Breast epithelium (tissue), 4 donors: ENCODE data around the gene HTRA3. TPM values are rescaled to one million over a fixed set of nuclear protein-coding genes. Genes with fewer than 3 reads are reported as not detected.

Experiments
- DNase-seq, 2 donors: peaks; one replicate each; pipeline ENCODE4 v3.0.0-alpha.2; 2019; ENCODE audit warnings: low spot score in 2 of 2
- H3K27ac ChIP-seq, 2 donors: fragments of 200-600 bp; sonication (generic) in 1 of 2; one replicate each; pipeline ENCODE4 v1.5.1; 2016 to 2019; ENCODE audit warnings: mild to moderate bottlenecking in 1 of 2
- H3K27me3 ChIP-seq, 2 donors: fragments of 200-600 bp; sonication (generic) in 1 of 2; one replicate each; pipeline versions ENCODE4 v1.5.1 to v1.6.0; 2017 to 2019; ENCODE audit warnings: control low read depth in 1 of 2, mild to moderate bottlenecking in 1 of 2
- H3K36me3 ChIP-seq: fragments of 200-600 bp; one replicate; pipeline ENCODE4 v1.5.1; 2019
- H3K4me1 ChIP-seq, 2 donors: fragments of 200-600 bp; sonication (generic); one replicate each; pipeline ENCODE4 v1.5.1; 2016 to 2019; ENCODE audit warnings: control low read depth in 1 of 2
- H3K4me3 ChIP-seq, 3 donors: fragments of 200-600 bp; sonication (generic); 1 replicate in 2 of 3; 2 replicates in 1 of 3; pipeline ENCODE4 v1.5.1; 2016 to 2019; ENCODE audit warnings: mild to moderate bottlenecking in 3 of 3, moderate library complexity in 2 of 3
- H3K9me3 ChIP-seq, 2 donors: fragments of 200-600 bp; sonication (generic) in 1 of 2; one replicate each; pipeline ENCODE4 v1.5.1; 2016 to 2019; ENCODE audit warnings: control low read depth in 1 of 2
- POLR2A ChIP-seq: fragments of 450-650 bp; IDR thresholded peaks from one replicate; pipeline ENCODE4 v1.6.1; 2016; ENCODE audit warnings: antibody characterized with exemption, mild to moderate bottlenecking, moderate library complexity
- POLR2AphosphoS5 ChIP-seq, 3 donors: sonication (generic); formaldehyde crosslinking; IDR thresholded peaks; one replicate each; pipeline ENCODE4 v1.6.1; 2017; ENCODE audit warnings: antibody characterized with exemption in 3 of 3
- intact Hi-C: fragments of 100-400 bp; cut with DNase I; formaldehyde crosslinking; loops from one replicate; pipeline ENCODE4 v1.15.1; 2023; ENCODE audit warnings: low total_unique reads
- total RNA-seq, 3 donors: library from RNA; depleted of rRNA; stranded (reverse); fragments of >200 nt; gene quantifications; one replicate each; pipeline ENCODE4 v1.1.0, GENCODE V29; 2016
- TF ChIP-seq, protein P1 (sequence below), 3 donors: fragments of 450-650 bp; IDR thresholded peaks; one replicate each; pipeline ENCODE4 v1.5.1; 2016 to 2017; ENCODE audit warnings: antibody characterized with exemption in 3 of 3, mild to moderate bottlenecking in 3 of 3, moderate library complexity in 3 of 3

HTRA3 gene
- total RNA-seq, 3 donors from 2014 or later = 8.5 to 53.9 (median 19.7) TPM

DNA sequence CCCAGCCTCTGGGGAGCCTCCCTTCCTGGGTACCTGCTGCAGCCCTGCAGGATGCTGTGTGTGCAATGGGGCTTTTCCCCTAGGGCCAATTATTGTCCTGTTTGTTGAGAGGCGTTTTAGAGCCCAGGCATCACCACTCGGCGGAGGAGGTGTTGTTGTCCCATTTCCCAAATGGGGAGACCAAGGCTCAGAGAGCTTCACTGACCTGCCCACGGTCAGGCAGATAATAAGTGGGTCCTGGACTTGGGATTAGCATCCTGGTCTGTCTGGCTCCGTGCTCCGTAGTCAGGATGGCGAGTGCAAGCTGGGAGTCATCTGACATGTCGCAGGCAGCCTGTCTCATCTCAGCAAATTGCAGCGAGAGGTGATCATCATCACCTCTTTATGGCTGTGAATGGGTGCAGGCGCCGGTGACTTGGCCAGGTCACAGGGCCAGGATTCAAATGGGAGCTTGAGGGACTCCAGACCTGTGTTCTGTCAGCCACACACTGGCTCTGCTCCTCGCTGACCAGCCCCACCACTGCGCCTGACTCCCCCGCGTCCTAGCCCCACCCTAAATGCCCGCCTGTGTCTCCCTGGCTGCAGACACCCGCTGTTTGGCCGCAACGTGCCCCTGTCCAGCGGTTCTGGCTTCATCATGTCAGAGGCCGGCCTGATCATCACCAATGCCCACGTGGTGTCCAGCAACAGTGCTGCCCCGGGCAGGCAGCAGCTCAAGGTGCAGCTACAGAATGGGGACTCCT is 16.6 kb downstream of the HTRA3 start:
- DNase-seq = no peak
- no peaks in the 10 kb centered on the region for H3K9me3 ChIP-seq
- H3K36me3 ChIP-seq = no peaks in the 10 kb centered on the region
- TF ChIP-seq POLR2A = no peak
- TF ChIP-seq, protein P1, sequence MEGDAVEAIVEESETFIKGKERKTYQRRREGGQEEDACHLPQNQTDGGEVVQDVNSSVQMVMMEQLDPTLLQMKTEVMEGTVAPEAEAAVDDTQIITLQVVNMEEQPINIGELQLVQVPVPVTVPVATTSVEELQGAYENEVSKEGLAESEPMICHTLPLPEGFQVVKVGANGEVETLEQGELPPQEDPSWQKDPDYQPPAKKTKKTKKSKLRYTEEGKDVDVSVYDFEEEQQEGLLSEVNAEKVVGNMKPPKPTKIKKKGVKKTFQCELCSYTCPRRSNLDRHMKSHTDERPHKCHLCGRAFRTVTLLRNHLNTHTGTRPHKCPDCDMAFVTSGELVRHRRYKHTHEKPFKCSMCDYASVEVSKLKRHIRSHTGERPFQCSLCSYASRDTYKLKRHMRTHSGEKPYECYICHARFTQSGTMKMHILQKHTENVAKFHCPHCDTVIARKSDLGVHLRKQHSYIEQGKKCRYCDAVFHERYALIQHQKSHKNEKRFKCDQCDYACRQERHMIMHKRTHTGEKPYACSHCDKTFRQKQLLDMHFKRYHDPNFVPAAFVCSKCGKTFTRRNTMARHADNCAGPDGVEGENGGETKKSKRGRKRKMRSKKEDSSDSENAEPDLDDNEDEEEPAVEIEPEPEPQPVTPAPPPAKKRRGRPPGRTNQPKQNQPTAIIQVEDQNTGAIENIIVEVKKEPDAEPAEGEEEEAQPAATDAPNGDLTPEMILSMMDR (IDR thresholded peaks at IDR 0.05) = no peak
- TF ChIP-seq POLR2AphosphoS5 (IDR thresholded peaks at IDR 0.05) = no peak
- no peaks in the 10 kb centered on the region for H3K27me3 ChIP-seq
- no peak overlapping the region for H3K4me3 ChIP-seq
- H3K27ac ChIP-seq = no peak overlapping the region
- no peaks in the 10 kb centered on the region for H3K4me1 ChIP-seq
- intact Hi-C loops = no loop called here

- no peak for DNase-seq
- Histone ChIP-seq H3K4me1 (no peaks in the 10 kb centered on the region), H3K36me3 (no peaks in the 10 kb centered on the region), H3K9me3 (no peaks in the 10 kb centered on the region), H3K27ac (no peak overlapping the region), H3K27me3 (no peaks in the 10 kb centered on the region), H3K4me3 (no peak overlapping the region)
- intact Hi-C loops = no loop called here
- TF ChIP-seq POLR2AphosphoS5 (IDR thresholded peaks at IDR 0.05) = no peak
- no peak for TF ChIP-seq POLR2A
- TF ChIP-seq, protein P1 (IDR thresholded peaks at IDR 0.05) = no peak
Measured at GRCh38 chr4:8286719-8287342, 17.3 kb downstream of the HTRA3 start.

- DNase-seq = no peak
Measured at GRCh38 chr4:8287343-8288280, 18.1 kb downstream of the HTRA3 start.

GRCh38 chr4:8289151-8289750 is 19.7 kb downstream of the HTRA3 start:
- Histone ChIP-seq H3K27me3 (no peaks in the 10 kb centered on the region), H3K36me3 (no peaks in the 10 kb centered on the region), H3K9me3 (no peaks in the 10 kb centered on the region), H3K4me1 (no peaks in the 10 kb centered on the region), H3K4me3 (no peak overlapping the region), H3K27ac (no peak overlapping the region)
- TF ChIP-seq, protein P1 (IDR thresholded peaks at IDR 0.05) = no peak
- no peak for TF ChIP-seq POLR2AphosphoS5 (IDR thresholded peaks at IDR 0.05)
- no peak for TF ChIP-seq POLR2A
- intact Hi-C loops = no loop called here
- no peak for DNase-seq

More at GRCh38 chr4:8287343-8288280, 18.1 kb downstream of the HTRA3 start:
- H3K27ac ChIP-seq = no peak overlapping the region
- H3K4me1 ChIP-seq = no peaks in the 10 kb centered on the region
- intact Hi-C loops = no loop called here
- H3K4me3 ChIP-seq = no peak overlapping the region
- TF ChIP-seq POLR2AphosphoS5 (IDR thresholded peaks at IDR 0.05) (no peak), POLR2A (no peak)
- TF ChIP-seq, protein P1 (IDR thresholded peaks at IDR 0.05) = no peak
- no peaks in the 10 kb centered on the region for H3K36me3 ChIP-seq
- no peaks in the 10 kb centered on the region for H3K27me3 ChIP-seq
- no peaks in the 10 kb centered on the region for H3K9me3 ChIP-seq
